K562 (cell line): ENCODE data around the gene PLCG2.

Source experiments
- ETS1 ChIP-seq: conservative IDR thresholded peaks from 2 replicates; pipeline ENCODE4 v1.6.1; 2011; ENCODE audit warnings: low read depth, mild to moderate bottlenecking, low read length; ENCODE audit not compliant: control insufficient read depth
- GABPA ChIP-seq: fragments of 200-800 bp; sonication (Bioruptor generic); conservative IDR thresholded peaks from 2 replicates; pipeline ENCODE4 v1.6.1; 2016; ENCODE audit warnings: low read depth, missing genetic modification characterization, missing compliant biosample characterization
- HDAC8 ChIP-seq: fragments of 450-650 bp; IDR thresholded peaks from 2 replicates; pipeline ENCODE4 v1.6.1; 2016; ENCODE audit warnings: mild to moderate bottlenecking, missing genetic modification characterization, moderate library complexity, missing compliant biosample characterization
- MEF2A ChIP-seq: IDR thresholded peaks from 2 replicates; pipeline ENCODE4 v1.6.1; 2011; ENCODE audit warnings: low read depth, mild to moderate bottlenecking, low read length, moderate library complexity; ENCODE audit not compliant: control insufficient read depth
- NFRKB ChIP-seq: fragments of 450-650 bp; IDR thresholded peaks from 2 replicates; pipeline ENCODE4 v1.6.1; 2016; ENCODE audit warnings: low read depth
- TEAD4 ChIP-seq, 2 experiments: sonication (generic) in 1 of 2; formaldehyde crosslinking in 1 of 2; IDR thresholded peaks; 2 replicates each; pipeline versions ENCODE4 v1.6.1 to v1.8.0; 2012 to 2022; ENCODE audit warnings: borderline replicate concordance in 1 of 2, inconsistent platforms in 1 of 2, low read length in 1 of 2, mild to moderate bottlenecking in 1 of 2, missing genetic modification reagents in 1 of 2
- YY1 ChIP-seq, 3 experiments: IDR thresholded peaks; 2 replicates each; pipeline ENCODE4 v1.6.1; 2011; ENCODE audit warnings: low read length in 2 of 3, mild to moderate bottlenecking in 2 of 3, moderate library complexity in 2 of 3, borderline replicate concordance in 1 of 3, control low read depth in 1 of 3, low read depth in 1 of 3; ENCODE audit not compliant: insufficient read depth in 3 of 3, insufficient replicate concordance in 2 of 3, control insufficient read depth in 1 of 3, insufficient read length in 1 of 3; ENCODE audit errors: extremely low read depth in 1 of 3
- TF ChIP-seq, protein P1 (sequence below), 3 experiments: IDR thresholded peaks in 2 of 3; conservative IDR thresholded peaks in 1 of 3; 2 replicates each; pipeline ENCODE4 v1.5.1; 2011 to 2012; ENCODE audit warnings: low read length in 3 of 3, mild to moderate bottlenecking in 3 of 3, control low read depth in 2 of 3, improper control_type of control experiment in 1 of 3, inconsistent platforms in 1 of 3, low read depth in 1 of 3, mixed read lengths in 1 of 3, moderate library complexity in 1 of 3; ENCODE audit not compliant: insufficient read depth in 2 of 3
- TF ChIP-seq, protein P2 (sequence below): sonication (generic); formaldehyde crosslinking; IDR thresholded peaks from 2 replicates; pipeline ENCODE4 v1.8.0; 2022; ENCODE audit warnings: mild to moderate bottlenecking, low read depth, missing genetic modification reagents

DNA sequence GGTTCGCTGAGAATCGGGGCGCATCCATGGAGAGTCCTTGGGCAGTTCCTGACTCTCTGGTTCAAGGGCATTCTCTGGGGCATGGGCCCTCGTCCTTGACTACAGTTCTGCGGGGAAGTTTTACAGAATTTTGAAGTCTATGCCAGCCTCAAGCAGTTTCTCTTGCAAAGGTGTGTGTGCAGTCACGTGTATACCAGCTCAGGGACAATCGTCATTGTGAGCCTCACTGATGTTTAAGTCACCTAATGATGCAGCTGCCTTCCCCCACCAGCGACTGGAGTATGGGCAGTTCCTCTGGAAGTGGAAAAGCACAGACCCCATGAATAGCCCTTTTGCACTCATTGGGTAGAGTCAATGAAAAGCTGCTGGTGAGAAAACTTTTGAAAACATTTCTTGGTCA, 1.3 kb downstream of the PLCG2 start:
- TF ChIP-seq, protein P1, sequence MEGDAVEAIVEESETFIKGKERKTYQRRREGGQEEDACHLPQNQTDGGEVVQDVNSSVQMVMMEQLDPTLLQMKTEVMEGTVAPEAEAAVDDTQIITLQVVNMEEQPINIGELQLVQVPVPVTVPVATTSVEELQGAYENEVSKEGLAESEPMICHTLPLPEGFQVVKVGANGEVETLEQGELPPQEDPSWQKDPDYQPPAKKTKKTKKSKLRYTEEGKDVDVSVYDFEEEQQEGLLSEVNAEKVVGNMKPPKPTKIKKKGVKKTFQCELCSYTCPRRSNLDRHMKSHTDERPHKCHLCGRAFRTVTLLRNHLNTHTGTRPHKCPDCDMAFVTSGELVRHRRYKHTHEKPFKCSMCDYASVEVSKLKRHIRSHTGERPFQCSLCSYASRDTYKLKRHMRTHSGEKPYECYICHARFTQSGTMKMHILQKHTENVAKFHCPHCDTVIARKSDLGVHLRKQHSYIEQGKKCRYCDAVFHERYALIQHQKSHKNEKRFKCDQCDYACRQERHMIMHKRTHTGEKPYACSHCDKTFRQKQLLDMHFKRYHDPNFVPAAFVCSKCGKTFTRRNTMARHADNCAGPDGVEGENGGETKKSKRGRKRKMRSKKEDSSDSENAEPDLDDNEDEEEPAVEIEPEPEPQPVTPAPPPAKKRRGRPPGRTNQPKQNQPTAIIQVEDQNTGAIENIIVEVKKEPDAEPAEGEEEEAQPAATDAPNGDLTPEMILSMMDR (IDR thresholded peaks at IDR 0.05 in 2 of 3, conservative IDR thresholded peaks at IDR 0.05 in 1 of 3; ENCODE audit: insufficient read depth in 2 of 3, low read depth in 1 of 3, low read length in 3 of 3): no peak
- no peak for TF ChIP-seq TEAD4 (IDR thresholded peaks at IDR 0.05; ENCODE audit: low read length)
- TF ChIP-seq TEAD4 (CRISPR knock-in tag; IDR thresholded peaks at IDR 0.05; ENCODE audit: borderline replicate concordance): no peak
- TF ChIP-seq ETS1: no peak
- TF ChIP-seq HDAC8 (tag): no peak
- TF ChIP-seq GABPA: no peak
- no peak for TF ChIP-seq NFRKB
- no peak for TF ChIP-seq MEF2A
- no peak for TF ChIP-seq YY1 (IDR thresholded peaks at IDR 0.05; ENCODE audit: borderline replicate concordance in 1 of 3, control insufficient read depth in 1 of 3, extremely low read depth in 1 of 3, insufficient read depth in 3 of 3, insufficient read length in 1 of 3, insufficient replicate concordance in 2 of 3, low read depth in 1 of 3, low read length in 2 of 3)
- TF ChIP-seq, protein P2, sequence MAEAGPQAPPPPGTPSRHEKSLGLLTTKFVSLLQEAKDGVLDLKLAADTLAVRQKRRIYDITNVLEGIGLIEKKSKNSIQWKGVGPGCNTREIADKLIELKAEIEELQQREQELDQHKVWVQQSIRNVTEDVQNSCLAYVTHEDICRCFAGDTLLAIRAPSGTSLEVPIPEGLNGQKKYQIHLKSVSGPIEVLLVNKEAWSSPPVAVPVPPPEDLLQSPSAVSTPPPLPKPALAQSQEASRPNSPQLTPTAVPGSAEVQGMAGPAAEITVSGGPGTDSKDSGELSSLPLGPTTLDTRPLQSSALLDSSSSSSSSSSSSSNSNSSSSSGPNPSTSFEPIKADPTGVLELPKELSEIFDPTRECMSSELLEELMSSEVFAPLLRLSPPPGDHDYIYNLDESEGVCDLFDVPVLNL (CRISPR knock-in tag): no peak
